HG03565 (cell line): ENCODE results near the gene RPA3.
"Not testable (repeated sequence)": the region's sequence is repeated elsewhere in the genome, so short reads cannot be mapped to it uniquely, and the experiment has no call there.

Experiments
- ATAC-seq: cut with Tn5 transposase; IDR thresholded peaks from one replicate; pipeline ENCODE4 v1.9.1; 2021; ENCODE audit warnings: mild to moderate bottlenecking, moderate library complexity; ENCODE audit not compliant: unreplicated experiment

The RPA3 gene

DNA sequence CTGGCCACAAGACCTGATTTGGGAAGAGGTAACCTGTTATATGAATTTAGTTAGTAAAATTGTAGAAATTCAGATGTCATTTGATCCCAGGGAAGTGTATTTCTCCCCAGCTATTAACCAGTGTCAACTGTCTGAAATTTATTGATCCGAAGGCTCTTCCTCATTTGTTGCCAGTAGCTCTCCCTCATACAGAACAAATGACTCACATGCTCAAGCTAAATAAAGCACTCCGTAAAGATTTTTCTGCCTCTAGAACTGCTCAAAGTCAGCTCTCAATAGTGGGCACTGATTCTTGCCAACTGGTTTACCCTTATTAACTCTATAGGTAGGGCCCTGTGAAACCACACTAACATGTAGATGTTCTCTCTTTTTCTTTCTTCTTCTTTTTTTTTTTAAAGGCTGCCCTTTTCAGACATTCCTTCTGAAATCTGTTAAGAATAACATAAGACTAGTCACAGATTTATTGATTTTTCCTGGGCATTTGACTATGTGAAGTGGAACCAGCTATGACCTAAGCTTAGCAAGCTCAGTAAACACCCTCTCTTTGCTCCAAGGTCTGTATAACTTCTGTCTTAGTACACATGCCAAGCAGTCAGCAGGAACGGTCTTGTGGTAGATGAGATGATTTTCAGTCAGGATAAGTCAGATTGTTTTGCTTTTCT lies 21.8 kb downstream of the RPA3 start:
- no peak for ATAC-seq

DNA sequence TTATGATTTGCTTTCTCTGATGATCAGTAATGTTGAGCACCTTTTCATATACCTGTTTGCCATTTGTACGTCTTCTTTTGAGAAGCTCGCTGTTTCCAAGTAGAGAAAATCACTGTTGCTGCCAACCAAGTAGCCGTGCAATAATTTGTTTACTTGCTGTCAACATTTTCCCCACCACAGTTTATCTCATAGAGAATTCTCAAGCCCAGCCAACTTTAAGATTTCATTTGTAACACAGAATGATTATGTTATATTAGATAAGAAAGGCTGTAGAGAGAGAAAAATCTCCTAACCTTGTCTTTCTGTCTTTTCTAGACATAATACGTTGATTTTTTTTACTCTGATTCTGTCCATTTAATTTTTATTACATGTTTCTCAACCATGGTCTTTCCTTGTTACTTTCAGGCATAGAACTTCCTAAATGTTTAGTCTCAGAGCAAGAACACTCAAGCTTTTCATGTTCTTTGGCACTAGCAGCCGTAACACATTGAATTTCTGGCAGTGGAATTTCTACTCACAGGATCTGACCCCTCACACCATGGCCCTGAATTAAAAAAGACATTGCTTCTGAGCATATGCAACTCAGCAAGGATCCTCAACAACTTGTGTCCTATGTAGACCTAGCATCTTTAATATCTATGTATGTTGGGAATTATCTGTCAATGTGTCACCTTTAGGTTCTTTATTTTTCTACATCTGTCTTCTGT lies 23.1 kb downstream of the RPA3 start:
- ATAC-seq, result no peak

DNA sequence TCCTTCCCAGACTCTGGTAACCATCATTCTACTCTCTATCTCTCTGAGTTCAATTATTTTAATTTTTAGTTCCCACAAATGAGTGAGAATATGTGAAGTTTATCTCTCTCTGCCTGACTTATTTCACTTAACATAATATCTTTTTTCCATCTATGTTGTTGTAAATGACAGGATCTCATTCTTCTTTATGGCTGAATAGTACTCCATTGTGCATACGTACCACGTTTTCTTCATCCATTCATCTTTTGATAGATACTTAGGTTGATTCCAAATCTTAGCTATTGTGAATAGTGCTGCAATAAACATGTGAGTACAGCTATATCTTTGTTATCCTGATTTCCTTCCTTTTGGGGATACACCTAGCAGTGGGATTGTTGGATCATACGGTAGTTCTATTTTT lies 23.9 kb downstream of the RPA3 start:
- no peak for ATAC-seq

DNA sequence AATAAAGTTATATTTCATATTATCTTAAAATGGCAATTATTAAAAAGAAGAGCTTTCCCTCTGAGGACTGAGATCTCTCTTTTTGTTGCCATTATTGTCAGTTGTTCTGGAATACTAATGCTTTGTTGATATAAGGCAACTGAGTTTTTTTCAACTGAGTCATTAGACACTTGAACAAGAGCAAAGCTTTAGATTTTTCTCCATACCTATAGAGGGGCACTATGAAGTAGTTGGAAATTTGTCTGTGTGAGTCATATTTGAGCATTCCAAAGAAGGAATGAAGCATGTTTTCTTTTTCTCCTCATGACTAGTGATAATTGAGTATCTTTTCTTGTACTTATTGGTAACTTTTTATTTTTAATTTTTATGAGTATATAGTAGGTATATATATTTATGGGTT lies 24.5 kb downstream of the RPA3 start:
- ATAC-seq, result no peak

DNA sequence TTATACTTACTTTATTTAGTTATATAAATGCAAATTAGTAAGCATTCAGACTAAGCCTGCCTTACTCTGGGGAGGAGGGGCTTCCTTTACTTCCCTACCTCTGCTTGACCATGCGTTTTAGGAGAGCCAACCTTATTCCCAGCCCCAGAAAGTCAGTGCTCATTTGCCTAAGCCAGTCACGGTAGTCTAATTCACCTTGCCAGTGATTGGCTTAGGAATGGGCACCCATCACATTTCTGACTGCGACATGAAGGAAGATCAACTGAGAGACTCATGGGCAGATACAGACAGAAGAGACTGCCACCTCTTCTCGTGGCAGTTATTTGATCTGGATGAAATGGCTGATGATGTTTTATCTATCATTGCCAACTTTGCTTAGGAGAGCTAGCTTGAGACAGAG lies 29.5 kb downstream of the RPA3 start:
- no peak for ATAC-seq

DNA sequence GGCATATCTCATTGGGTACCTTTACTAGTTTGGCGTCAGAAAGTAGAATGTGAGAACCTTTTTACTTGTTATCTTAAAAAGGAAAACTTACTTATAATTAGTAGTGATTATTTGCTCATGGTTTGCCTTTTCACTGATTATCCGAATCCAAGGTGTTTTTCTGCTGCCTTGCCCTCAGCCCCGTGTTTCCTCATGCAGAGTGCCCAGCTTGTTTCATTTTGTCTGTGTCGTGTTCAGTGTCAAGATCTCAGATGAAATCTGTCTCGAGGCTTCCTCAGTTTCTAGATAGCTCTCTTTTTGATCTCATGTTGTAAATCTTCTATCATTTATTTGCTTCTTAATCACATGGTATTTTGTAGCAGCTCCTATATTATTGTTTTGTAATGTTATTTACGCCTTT lies 30.1 kb downstream of the RPA3 start:
- ATAC-seq, result no peak

DNA sequence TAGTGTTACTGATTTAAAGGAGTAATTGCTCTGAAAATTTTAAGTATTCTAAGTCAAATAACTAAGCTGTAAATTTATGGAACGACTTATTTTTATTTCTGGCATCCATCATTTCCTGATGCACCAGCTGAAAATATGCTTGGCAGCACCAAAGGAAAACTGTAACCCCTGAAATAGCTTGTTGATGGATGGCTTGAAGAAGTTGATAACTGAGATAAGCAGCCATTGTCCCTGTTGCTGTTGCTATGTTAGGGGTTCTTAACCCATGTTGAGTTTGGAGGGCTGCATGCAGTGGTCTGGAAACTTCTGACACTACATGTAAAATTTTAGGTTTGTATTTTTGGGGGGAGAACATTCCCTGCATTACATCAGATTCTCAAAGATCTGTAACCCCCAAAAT lies 30.6 kb downstream of the RPA3 start:
- no peak for ATAC-seq

DNA sequence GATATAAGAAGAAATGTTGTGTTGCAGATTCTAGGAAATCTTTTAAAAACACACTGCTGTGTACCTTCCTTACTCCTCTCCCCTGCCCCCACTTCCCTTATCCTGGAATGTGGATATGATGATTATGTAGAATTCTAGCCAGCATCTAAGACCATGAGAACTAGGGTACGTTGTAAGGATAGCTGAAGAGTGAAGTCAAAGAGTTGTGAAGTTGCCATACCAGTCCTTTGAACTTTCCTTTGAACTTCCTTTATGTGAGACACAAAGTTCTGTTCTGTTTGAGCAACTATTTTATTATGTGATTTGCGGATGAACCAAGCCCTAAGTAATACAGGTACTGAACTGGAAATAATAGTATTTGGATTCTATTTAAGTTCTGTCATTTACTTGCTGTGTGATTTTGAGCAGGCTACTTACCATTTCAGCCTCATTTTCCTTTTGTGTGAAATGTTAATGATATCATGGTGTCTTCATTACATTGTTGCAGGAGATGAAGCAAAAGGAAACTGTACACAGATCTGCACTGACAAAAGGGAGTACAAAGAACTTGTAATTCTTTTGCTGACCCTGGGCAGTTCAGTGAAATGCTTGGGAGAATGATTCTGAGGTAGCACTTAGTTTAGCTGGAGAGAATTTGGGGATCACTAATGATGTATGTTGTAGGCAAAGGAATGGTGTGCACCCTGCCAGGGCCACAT lies 31.4 kb downstream of the RPA3 start:
- no peak for ATAC-seq

DNA sequence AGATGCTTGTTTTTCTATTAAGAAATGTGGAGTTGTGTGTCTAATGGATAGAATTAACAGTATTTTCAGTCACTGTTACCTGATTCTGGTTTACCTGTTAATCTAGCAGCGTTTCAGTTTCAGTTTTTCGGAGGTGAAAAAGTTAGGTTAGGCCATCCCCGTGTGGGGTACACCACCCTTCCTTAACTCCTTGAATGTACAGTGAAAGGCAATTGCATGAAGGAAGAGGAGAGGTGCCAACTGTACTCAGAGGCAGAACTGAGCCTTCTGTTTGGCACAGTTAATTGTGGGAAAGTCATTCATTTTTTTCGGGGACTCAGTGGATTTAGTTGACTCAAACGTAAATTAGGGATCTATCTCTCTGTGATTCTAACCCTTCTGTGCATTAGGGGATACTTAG lies 35.5 kb downstream of the RPA3 start:
- no peak for ATAC-seq

DNA sequence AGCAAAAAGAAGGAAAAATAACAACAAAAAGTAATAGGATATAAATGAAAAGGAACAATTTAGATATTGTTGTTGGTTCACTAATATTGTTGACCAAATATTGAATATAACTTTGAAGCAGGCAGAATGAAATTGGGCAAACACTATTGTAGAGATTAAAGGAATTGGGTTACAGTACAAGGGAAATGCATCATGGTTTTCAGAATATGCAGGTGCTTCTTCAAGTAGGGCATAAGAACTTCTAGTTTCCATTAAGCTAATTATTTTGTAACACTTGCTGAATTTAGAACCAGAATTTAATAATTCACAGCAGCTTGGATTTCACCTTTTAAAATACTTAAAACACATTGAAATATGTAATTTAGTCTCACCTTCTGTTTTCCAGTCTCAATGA lies 36.5 kb downstream of the RPA3 start:
- no peak for ATAC-seq

DNA sequence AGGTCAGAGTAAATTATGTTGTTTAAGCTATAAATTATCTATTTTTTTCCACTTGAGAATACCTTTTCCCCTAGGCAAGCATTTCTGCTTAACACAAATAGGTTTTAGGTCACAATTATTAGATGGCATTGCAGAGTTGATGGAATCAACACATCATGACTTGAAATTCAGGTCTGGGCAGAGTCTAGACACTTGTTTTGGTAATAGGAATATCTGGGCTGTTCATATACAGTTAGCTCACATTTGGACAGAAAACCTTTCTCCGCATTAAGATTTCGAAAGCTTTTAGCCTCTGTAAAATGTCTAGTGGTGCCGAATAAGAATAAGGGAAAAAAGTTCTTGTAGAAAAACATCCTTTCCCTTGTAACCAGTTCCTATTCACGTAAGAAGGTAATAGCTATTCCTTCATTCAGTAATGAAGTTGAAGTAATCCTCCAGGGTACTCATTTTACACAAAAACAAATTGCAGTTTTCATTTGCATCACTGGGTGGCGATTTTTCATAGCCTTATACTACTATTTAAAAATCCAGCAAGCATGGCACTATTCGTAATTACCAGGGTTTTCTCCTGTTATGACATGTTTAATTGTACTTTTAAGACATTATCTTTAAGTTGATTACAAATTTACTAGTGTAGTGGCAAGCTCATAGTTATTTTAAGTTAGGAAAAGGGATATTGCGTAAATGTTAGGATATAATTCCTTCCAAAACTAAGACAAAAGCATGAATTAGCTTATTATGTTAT lies 37.0 kb downstream of the RPA3 start:
- peak; percentile 63 for ATAC-seq

DNA sequence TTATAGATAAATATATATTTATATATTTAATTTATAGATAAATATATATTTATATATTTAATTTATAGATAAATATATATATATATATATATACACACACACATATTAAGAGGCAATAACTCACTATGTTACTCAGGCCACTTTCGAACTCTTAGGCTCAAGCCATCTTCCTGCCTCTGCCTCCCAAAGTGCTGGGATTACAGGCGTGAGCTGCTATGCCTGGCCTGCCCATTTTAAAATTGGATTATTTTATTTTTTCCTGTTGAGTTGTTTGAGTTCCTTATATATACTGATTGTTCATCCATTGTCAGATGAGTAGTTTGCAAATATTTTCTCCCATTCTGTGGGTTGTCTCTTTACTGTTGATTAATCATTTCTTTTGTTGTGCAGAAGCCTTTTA lies 38.8 kb downstream of the RPA3 start:
- ATAC-seq, result not testable (repeated sequence)

DNA sequence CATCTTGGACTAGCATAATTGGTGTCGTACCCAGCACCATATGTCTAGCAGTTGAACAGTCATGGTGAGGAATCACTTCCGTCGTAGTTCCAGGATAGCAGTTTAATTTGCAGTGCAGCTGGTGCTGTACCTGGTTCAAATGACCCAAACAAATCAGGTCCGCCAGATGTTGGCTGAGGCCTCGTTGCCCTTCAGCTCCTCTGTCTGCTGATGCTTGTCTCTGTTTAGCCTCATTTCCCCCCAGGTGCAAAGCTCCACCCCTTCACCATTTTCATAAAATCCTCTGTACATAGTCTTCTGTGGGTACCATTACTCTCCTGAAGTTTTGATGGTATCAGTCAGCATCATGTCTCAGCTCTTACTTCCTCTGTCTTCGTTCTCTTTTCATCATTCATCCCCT lies 42.7 kb downstream of the RPA3 start:
- no peak for ATAC-seq

DNA sequence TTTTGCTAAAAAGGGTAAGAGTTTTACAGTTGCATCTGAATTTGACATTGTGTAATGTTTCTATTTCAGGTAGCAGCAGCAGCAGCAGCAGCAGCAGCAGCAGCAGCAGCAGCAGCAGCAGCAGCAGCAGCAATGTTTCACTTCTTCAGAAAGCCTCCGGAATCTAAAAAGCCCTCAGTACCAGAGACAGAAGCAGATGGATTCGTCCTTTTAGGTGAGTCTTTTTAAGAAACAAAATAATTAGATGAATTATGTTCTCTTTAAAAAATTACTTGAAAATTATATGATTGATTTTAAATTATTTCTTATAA lies 45.2 kb downstream of the RPA3 start:
- no peak for ATAC-seq

DNA sequence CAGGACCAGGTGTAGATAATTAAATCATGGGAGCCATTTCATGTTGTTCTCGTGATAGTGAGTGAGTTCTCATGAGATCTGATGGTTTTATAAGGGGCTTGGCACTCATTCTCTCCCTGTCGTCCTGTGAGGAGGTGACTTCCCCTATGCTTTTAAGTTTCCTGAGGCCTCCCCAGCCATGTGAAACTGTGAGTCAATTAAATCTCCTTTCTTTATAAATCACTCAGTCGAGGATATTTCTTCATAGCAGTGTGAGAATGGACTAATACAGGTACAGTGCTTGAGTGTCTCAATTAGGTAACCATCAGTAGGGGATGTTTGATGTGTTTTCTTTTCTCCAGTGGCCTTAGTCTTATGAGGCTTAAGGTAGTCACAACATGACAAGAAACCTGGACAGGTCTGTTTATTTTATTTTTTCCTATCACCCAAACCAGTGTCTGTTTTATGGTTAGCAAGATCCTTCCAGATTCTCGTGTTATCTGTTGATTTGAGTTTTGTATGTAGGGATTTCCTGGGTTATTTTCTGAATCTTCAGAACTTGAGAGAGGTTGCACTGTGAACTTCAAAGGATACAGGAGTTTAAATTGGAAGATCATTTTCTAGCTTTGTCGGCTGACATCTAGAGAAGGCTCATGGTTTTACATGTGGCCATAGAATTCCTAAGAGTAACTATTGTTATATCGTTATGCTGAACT lies 45.7 kb downstream of the RPA3 start:
- ATAC-seq, result no peak

DNA sequence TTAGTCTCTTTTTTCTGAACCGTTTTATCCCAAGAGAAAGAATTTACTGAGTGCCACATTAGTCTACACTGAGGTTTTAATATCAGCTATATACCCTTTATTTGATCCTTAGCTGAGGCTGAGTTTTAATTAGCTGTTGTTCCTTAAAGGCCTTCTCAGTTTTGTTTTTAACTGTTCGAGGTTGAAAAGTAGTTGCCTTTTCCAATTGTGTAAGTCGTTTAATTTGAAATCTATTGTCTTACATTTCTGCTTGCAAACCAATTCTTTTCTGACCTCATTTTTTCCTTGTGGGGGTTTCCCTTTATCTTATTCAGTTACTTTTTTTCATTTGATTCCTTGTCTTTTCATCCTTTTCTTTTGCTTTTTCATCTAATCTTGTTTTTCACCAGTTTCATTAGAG lies 47.0 kb downstream of the RPA3 start:
- ATAC-seq, result no peak

DNA sequence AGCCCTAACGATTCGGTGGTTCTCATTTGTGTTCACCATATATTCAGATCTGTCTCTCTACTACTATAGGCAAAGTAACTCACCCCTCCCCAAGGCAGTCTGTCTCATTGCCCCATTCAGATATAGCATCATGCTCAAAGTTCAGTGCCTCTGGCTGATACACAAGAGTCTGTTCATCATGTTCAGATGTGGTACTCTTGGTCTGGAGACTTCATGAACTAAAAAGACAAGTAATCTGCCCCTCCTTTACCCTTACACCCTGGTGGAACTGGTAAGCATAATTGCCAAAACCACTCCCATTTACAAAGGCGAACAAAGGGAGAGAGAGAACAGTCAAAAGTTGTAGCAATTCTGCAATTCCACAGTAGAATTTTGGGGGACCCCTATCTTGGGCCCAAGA lies 47.9 kb downstream of the RPA3 start:
- ATAC-seq, result no peak

DNA sequence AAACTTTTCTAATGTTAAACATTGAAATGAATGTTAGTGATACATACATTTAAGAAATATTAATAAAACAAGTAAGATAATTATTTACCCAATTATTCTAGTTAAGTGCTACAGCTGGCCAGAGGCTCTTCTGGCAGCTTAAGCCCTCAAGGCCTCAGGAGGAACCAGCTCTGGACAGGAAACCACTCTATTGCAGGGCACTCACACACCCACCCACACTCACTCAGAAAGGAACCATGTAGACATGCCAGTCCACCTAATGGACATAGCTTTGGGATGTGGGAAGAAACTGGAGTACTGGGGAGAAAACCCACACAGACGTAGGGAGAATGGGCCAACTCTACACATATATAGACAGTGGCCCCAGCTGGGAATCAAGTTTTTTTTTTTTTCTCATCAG lies 49.7 kb downstream of the RPA3 start:
- ATAC-seq, result no peak

DNA sequence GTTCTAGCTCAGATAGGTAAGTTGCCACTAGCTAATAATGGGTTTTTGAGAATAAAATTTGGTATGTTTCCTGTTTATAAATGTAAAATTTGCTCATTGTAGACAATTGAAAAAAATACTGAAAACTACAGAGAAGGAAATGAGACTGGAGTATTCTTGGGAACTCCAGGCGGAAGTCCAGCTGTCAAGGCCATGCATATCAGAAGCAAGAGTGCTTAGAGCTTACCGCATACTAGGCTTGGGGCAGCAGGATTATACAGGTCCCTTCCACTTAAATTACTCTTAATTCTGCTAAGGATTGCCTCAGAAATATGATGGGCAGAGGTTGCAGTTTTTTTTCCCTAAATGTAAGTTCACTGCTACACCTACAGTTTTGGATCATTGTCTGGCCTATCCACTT lies 51.2 kb downstream of the RPA3 start:
- no peak for ATAC-seq

DNA sequence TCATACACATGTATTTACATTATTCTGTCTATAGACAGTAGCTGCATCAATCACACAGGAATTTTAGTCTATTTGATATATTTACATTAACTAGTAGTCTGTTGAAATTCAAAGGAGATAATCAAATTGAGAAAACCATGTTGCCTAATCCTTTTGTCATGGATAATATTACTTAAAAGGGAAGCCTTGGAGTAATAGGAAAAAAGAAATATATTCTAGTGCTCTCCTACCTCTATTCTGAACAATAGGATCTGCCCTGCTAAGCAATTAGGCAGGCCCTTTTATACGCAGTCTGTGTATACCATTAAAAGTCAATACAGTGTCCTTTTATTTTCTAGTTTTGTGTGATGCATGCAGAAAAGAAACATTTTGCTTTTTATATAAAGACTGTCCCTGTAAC lies 53.4 kb downstream of the RPA3 start:
- ATAC-seq, result no peak

DNA sequence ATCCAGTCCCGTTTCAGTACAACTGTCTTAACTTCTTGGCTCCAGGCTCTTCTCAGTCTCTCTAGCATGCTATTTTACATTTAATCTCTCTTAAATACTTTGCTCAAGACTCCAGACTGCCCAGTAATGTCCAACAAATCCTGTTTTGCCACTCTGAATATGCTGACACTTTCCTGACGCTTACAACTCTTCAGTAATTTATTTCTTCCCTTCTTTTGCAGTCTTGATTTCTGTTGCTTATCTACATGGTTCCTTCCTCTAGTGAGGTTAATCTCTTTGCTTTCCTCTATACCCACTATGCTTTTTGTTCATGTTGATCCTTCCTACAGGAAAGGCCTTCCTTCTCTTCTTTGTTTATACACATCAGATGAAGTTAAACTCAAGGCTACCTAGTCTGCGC lies 54.1 kb downstream of the RPA3 start:
- no peak for ATAC-seq
